Measurements from ENCODE around the gene RPL14.

RPL14 gene

GRCh38 chr3:40463579-40463978 lies 6.4 kb downstream of the RPL14 start:
- no peak for FAIRE-seq

GRCh38 chr3:40464339-40465110 lies 7.4 kb downstream of the RPL14 start:
- FAIRE-seq, result no peak

- no peak for FAIRE-seq
Measured at GRCh38 chr3:40465111-40465407, 7.9 kb downstream of the RPL14 start.

GRCh38 chr3:40465456-40465855 lies 8.3 kb downstream of the RPL14 start:
- no peak for FAIRE-seq

GRCh38 chr3:40468018-40468417 lies 10.9 kb downstream of the RPL14 start:
- FAIRE-seq, result no peak

- no peak for FAIRE-seq
Measured at GRCh38 chr3:40470701-40471100, 13.6 kb downstream of the RPL14 start.

GRCh38 chr3:40476478-40477470 lies 19.6 kb downstream of the RPL14 start, which contains the start of gene ZNF619:
Gene ZNF619 (plus strand): TSS chr3:40477122. CDS start chr3:40477980, 858 bp downstream.
- FAIRE-seq, result no peak

GRCh38 chr3:40477666-40478065 lies 20.5 kb downstream of the RPL14 start:
- no peak for FAIRE-seq

- no peak for FAIRE-seq
Measured at GRCh38 chr3:40487172-40487571, 30.0 kb downstream of the RPL14 start.

GRCh38 chr3:40490916-40491315 lies 33.8 kb downstream of the RPL14 start:
- FAIRE-seq, result no peak

- no peak for FAIRE-seq
Measured at GRCh38 chr3:40494698-40495097, 37.6 kb downstream of the RPL14 start.

GRCh38 chr3:40497288-40497687 lies 40.1 kb downstream of the RPL14 start:
- no peak for FAIRE-seq

- FAIRE-seq, result no peak
Measured at GRCh38 chr3:40499952-40500351, 42.8 kb downstream of the RPL14 start.

- no peak for FAIRE-seq
Measured at GRCh38 chr3:40502034-40502433, 44.9 kb downstream of the RPL14 start.

- FAIRE-seq, result no peak
Measured at GRCh38 chr3:40504636-40505430, 47.7 kb downstream of the RPL14 start.

GRCh38 chr3:40505599-40506462 lies 48.7 kb downstream of the RPL14 start, which contains the start of gene ZNF620:
Gene ZNF620 (plus strand): TSS chr3:40506039. CDS start chr3:40506353, 314 bp downstream.
- FAIRE-seq, result no peak

GRCh38 chr3:40511031-40511718 lies 54.0 kb downstream of the RPL14 start:
- FAIRE-seq, result no peak

GRCh38 chr3:40516201-40516600 lies 59.1 kb downstream of the RPL14 start:
- no peak for FAIRE-seq

GRCh38 chr3:40518067-40518466 lies 60.9 kb downstream of the RPL14 start:
- no peak for FAIRE-seq

Measured in endometrium (tissue), 2 donors.